Muscle of arm (tissue), 12 donors: ENCODE data around the gene MAP3K3. TPM values are rescaled to one million over a fixed set of nuclear protein-coding genes. Genes with fewer than 3 reads are reported as not detected.

ENCODE experiments used
- DNase-seq: peaks from one replicate; pipeline ENCODE4 v3.0.0-alpha.2; 2013
- polyA plus RNA-seq, 12 donors: library from polyadenylated mRNA; unstranded; fragments of 120-200 nt; gene quantifications; one replicate each; pipeline ENCODE4 v1.2.1, GENCODE V29; 2013; ENCODE audit not compliant: insufficient read length in 12 of 12

The MAP3K3 gene
- polyA plus RNA-seq, 12 donors: 18.7 to 36.2 (median 23.1) TPM; not detected in 1

- DNase-seq: no peak
Observed at GRCh38 chr17:63647936-63648335, 25.7 kb downstream of the MAP3K3 start.

DNA sequence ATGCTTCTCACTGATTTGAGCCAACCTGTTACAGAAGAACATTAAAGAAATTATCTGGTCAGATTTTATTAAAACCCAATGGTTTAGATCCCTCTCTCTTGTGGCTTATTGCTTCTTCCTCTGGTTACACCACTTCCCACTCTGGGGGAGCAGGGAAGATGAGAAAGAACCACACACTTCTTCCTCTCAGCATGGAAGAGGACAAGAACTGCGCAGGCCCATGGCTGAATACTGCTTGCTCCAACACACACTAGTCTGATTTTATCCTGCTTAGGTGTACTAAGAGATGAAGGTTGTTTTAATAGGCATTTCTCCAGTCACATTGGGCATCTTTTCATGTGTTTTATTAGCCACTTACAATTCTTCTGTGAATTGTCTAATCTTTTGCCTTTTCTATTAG, 27.6 kb downstream of the MAP3K3 start:
- no peak for DNase-seq

DNA sequence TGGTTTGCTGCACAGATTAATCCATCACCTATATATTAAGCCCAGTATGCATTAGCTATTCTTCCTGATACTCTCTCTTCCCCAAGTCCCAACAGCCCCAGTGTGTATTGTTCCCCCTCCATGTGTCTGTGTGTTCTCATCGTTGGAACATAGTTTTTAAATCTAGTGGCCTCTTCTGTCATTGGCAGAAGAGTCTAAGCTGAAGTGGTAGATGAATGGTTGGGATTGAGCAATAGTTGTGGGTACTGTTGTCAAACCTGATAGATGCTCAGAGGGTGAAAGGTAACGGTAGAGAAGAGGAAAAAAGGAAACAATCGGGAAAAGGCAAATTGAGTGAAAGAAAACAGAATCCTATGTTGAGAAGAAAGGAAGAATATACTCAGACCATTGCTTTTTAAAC, 29.9 kb downstream of the MAP3K3 start:
- DNase-seq: no peak

DNA sequence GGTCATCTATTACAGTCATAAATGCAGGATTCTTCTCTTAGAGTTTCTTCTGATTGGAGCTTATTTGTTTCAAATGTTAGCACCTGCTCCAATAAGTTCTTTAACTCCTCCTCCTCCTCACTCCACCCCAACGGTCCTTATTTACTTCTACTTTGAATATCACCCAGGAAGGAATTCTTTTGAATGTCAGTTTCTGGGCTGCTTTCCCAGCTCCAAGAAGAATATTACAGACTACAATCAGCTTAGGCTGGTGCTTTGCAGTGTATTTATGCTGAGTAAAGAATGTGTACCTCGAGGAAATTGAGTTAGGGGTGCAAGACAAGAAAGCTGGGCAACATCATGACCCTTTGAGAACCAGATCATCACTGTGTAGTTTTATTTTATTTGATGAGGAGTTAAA, 30.8 kb downstream of the MAP3K3 start:
- DNase-seq: no peak

- DNase-seq: no peak
Observed at GRCh38 chr17:63657786-63658185, 35.6 kb downstream of the MAP3K3 start.

DNA sequence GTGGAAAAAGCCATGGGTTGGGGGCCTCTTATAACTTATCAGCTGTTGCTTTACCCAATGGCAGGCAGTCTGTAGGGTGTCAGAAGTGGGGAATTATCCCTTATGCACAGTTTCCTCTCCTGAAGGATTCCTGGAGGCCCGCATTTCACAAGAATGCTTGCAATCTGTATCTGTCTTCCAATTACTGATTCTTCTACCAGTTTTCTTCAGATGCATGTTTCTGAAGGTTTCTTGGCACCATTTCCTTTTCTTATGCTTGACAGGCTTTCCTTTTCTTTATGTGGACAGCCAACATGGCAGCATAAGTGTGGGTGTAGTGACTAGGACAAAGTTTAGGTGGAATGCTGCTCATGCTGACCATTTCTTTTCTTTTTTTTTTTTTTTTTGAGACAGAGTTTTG, 36.1 kb downstream of the MAP3K3 start:
- DNase-seq: no peak

- no peak for DNase-seq
Observed at GRCh38 chr17:63659850-63660249, 37.6 kb downstream of the MAP3K3 start.

DNA sequence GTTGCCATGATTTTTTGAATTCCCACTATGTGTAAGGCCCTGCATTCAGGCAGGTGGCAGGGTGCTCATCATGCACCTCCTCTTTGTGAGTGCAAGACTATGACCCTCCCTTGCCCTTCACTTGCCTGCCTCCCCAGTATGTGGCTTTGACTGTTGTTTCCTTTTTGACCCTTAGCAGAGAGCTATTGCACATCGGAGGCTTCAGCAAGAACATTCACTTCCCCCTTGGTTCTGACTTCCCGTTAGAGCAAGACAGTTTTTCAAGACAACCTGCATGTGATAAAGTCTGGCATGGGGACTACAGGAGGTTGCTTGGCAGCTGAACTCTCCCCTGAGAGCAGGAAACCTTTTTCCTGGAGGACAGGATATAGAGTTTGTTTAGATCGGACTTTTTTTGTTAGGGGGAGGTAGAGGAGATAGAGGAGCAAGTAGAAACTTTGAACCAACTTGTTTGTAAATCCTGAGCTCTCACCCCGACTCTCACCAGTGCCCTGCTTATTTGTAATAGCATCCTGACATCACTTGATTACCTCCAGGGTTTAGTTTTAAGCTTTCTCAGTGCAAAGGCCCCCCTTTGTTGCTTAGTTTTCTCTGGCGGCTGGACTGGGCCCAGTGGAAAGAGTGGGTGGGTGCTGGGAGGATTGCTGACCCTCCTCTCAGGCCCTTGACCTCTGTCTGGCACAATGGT, 43.5 kb downstream of the MAP3K3 start:
- DNase-seq: peak; percentile 10

DNA sequence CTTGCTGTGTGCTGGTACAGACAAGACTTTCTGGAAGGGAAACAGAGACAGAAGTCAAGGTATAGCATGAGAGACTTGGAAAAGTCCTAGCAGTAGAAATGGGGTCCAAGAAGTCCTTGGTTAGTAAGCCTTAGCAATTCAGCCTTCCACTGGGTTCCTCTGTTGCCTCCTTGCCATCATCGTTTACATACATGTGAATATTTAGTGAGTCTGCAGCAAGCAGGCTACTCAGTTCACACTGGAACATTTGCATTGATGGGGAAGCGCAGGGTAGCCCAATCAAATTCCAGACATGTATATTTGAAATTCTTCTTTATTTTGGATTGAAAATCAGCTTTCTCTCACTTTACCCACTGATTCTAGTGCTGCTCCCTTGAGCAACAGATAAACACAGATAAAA, 50.6 kb downstream of the MAP3K3 start:
- no peak for DNase-seq

GRCh38 chr17:63675231-63675606, 53.0 kb downstream of the MAP3K3 start:
- no peak for DNase-seq

DNA sequence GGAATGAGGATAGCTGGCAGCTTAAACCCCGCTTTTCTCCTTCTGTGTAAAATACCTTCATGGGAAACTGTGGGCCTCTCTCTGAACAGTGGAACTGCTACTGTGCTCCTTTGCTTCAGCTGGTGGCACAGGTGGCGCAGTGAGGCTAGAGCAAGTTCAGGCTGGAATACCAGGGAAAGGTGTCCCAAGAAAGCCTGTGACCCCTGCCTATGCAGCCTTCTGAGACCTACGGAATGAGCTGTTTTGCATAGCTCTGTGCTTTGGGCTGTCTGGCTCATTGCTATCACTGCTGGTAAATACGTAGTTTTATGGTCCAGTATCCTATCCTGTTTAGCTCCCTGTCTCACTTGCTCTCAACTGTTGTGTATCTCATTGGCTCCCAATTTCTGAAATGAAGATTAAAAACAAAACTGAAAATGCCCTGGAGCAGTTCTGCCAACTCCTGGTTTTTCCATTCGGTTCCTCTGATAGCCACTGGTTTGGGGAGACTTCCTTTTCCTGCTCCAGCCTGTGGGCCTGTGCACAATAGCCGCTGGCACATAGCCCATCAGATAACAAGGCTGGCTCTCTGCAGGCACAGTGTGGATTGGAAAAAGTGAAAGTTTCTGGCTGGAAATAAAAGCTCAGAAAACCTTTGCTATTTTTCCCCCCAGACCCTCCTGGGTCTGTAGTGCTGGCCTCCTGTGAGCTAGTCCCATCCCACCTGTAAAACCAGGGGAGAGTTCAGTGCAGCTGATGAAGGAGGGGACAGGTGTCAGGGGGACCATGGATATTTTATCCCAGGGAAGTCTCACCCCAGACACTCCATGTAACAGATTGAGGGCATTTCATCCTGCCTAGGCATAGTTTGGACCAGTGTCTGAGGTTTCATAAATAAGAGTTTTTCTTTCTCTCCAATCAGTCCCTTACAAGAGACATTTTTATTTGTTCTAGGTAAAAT, 53.7 kb downstream of the MAP3K3 start:
- DNase-seq: no peak

DNA sequence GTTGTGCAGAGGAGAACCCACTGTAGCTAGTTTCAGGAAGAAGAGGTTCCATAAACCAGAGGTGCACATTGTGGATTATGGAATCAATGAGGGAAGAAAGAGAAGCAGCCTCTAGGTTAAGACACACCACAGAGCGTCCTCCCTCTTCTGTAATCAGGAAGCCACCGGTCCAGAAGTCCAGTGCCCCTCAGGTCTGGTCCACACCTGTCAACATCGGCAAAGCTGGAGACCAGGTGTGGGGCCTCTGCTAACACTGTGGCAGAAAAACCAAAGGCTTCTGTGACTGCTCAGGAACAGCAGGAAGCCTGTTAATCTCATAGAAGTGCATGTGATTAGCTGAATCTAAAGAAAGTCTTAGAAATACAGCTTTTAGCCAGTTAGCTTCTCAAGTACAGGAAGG, 54.4 kb downstream of the MAP3K3 start:
- DNase-seq: no peak

GRCh38 chr17:63679214-63679613, 57.0 kb downstream of the MAP3K3 start:
- no peak for DNase-seq

GRCh38 chr17:63680700-63681099, 58.5 kb downstream of the MAP3K3 start:
- DNase-seq: no peak

GRCh38 chr17:63681530-63681929, 59.3 kb downstream of the MAP3K3 start:
- no peak for DNase-seq

- DNase-seq: no peak
Observed at GRCh38 chr17:63682441-63682840, 60.2 kb downstream of the MAP3K3 start.

GRCh38 chr17:63682981-63683380, 60.8 kb downstream of the MAP3K3 start:
- DNase-seq: no peak

DNA sequence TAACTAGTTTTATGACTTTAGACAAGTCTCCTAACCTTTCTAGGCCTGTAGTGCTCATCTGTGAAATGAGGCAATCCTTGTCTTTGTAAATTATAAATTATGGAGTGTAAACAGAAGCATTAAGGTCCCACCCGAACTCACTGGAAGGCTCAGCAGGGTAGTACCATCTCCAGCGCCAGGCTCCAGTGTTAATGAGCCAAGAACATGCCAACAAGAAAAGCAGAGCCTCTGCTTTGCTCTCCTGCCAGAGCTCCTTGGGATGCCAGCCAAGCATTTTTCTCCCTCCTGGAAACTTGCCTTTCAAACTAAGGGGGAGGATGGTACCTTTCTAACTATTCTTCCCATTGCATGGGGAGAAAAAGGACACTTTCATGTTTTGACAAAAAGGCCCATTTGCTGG, 62.8 kb downstream of the MAP3K3 start:
- no peak for DNase-seq

GRCh38 chr17:63685578-63685977, 63.4 kb downstream of the MAP3K3 start:
- DNase-seq: no peak

DNA sequence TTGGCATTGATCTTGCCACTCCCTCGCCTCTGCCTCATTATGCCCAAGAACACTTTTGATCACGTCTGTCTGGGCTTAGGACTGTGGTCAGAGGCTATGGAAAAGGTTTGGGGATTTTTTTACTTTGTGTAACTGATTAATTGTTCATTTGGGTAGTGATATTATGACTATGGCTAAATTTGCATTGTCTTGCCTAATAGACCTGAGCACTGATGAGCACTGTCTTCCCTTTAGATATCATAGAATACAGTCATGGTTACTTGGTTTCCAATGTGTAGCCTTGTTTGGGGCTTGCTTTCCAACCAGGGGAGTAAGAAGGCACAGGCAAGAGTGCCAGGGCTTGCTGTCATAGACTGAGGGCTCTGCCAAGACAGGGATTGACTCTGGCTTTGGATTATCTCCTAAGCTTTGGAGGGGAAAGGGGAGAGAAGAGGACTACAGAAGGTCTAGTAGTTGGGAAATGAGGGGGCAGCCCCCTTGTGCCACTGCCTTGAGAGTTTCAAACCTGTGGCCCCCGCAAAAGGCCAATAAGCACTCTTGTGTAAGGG, 64.0 kb downstream of the MAP3K3 start:
- no peak for DNase-seq

DNA sequence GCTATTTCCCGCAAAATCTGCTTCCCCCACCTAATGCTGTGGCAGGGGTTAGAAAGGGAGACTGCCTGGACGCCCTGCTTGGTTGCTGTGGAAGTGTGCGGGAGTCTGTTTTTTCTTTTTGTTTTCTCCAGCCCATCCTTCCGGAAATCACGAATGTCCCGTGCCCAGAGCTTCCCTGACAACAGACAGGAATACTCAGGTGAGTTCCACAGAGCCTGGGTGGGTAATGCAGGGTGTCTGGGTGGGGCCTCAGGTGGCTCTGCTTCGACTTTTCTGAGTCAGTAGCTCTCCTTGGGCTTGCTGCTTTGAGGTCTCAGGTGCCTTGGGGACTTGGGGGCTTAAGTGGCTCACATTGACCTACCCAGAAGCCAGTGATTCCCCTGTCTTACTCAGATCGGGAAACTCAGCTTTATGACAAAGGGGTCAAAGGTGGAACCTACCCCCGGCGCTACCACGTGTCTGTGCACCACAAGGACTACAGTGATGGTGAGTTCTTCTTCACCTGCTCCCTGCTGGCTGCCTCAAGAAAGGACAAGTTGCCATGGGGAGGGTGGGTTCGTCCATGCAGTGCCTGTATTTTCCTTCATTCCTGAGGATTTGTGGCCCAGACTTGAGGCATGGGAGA, 66.3 kb downstream of the MAP3K3 start:
- DNase-seq: no peak

GRCh38 chr17:63689479-63689878, 67.3 kb downstream of the MAP3K3 start:
- no peak for DNase-seq
